K562 (cell line): Measurements from ENCODE around the gene ARHGEF4. TPM values are rescaled to one million over a fixed set of nuclear protein-coding genes. Genes with fewer than 3 reads are reported as not detected.

Experiments used
- ATAC-seq: fragments of 200-7000 bp; cut with Tn5 transposase; 3 replicates; pipeline ENCODE4 v1.9.1; 2020; ENCODE audit warnings: moderate library complexity
- BruUV-seq: library from RNA; stranded (reverse); fragments of 400-500 nt; replicated peaks from 2 replicates; lab custom pipeline; 2021; lab: Mats Ljungman, UMichigan
- CTCF ChIA-PET: fragments of 300-600 bp; formaldehyde crosslinking; extraction: SDS; loops from one replicate; lab custom pipeline; 2021; ENCODE audit warnings: low intra/inter-chr PET ratio; lab: Yijun Ruan, JAX
- POLR2A ChIA-PET: fragments of 300-600, 350-650 bp; sonication (Branson Sonifier 250); formaldehyde crosslinking; extraction: SDS; loops from one replicate; lab custom pipeline; 2021; ENCODE audit warnings: antibody characterized with exemption, inconsistent platforms; lab: Yijun Ruan, JAX
- DNase-seq, 4 experiments: peaks; one replicate each; pipeline versions ENCODE4 v3.0.0 to v3.0.0-alpha.2; 2011 to 2018; ENCODE audit warnings: low spot score in 3 of 4, mixed read lengths in 3 of 4; ENCODE audit errors: extremely low read depth in 1 of 4
- FAIRE-seq: peaks from 2 replicates; lab custom pipeline; 2011; peaks lifted over from hg19 to GRCh38; lab: Jason Lieb, UNC
- H2AFZ ChIP-seq: 2 replicates; pipeline ENCODE4 v1.6.0; 2011; ENCODE audit warnings: low read depth, low read length, control low read depth, inconsistent platforms
- H3K27ac ChIP-seq: fragments of 200-600 bp; 3 replicates; pipeline ENCODE4 v1.8.0; 2011; ENCODE audit warnings: low read depth, mild to moderate bottlenecking, control low read depth, inconsistent platforms, low read length, moderate library complexity, mixed read lengths; ENCODE audit errors: extremely low read depth
- H3K27me3 ChIP-seq, 2 experiments: fragments of 300-600 bp in 1 of 2; 2 replicates in 1 of 2; 3 replicates in 1 of 2; pipeline versions ENCODE4 v1.6.0 to v1.8.0; 2011; ENCODE audit warnings: inconsistent platforms in 2 of 2, low read length in 2 of 2, mild to moderate bottlenecking in 1 of 2, mixed read lengths in 1 of 2, moderate library complexity in 1 of 2; ENCODE audit not compliant: control insufficient read depth in 2 of 2, insufficient read depth in 2 of 2
- H3K36me3 ChIP-seq: fragments of 300-600 bp; 3 replicates; pipeline ENCODE4 v1.8.0; 2011; ENCODE audit warnings: mild to moderate bottlenecking, low read length, inconsistent platforms; ENCODE audit not compliant: control insufficient read depth, insufficient read depth
- H3K4me1 ChIP-seq, 2 experiments: fragments of 200-600 bp in 1 of 2; replicated peaks in 1 of 2; 2 replicates in 1 of 2; 3 replicates in 1 of 2; pipeline versions ENCODE4 v1.5.1 to v1.8.0; 2011; ENCODE audit warnings: inconsistent platforms in 2 of 2, low read length in 2 of 2, mild to moderate bottlenecking in 1 of 2, mixed read lengths in 1 of 2, moderate library complexity in 1 of 2; ENCODE audit not compliant: control insufficient read depth in 2 of 2, insufficient read depth in 2 of 2
- H3K4me2 ChIP-seq: 2 replicates; pipeline ENCODE4 v1.6.1; 2011; ENCODE audit warnings: low read length, control low read depth, inconsistent platforms, mixed read lengths; ENCODE audit not compliant: insufficient read depth
- H3K4me3 ChIP-seq: fragments of 200-600 bp; sonication (generic), shearing (Covaris generic); 2 replicates; pipeline ENCODE4 v1.5.1; 2016; ENCODE audit warnings: control low read depth, inconsistent platforms
- H3K79me2 ChIP-seq: fragments of 200-600 bp; 3 replicates; pipeline ENCODE4 v1.8.0; 2011; ENCODE audit warnings: low read length, inconsistent platforms; ENCODE audit not compliant: control insufficient read depth, insufficient read depth
- H3K9ac ChIP-seq, 2 experiments: 2 replicates each; pipeline versions ENCODE4 v1.6.0 to v1.6.1; 2011; ENCODE audit warnings: low read depth in 2 of 2, low read length in 2 of 2, control low read depth in 1 of 2, inconsistent platforms in 1 of 2, mild to moderate bottlenecking in 1 of 2, mixed read lengths in 1 of 2; ENCODE audit not compliant: insufficient read depth in 1 of 2
- H3K9me1 ChIP-seq: one replicate; pipeline ENCODE4 v1.6.0; 2011; ENCODE audit warnings: inconsistent platforms, mild to moderate bottlenecking, low read length, moderate library complexity; ENCODE audit not compliant: control insufficient read depth, insufficient read depth
- H3K9me3 ChIP-seq: replicated peaks from 2 replicates; pipeline ENCODE4 v1.5.1; 2011; ENCODE audit warnings: low read depth, low read length, inconsistent platforms; ENCODE audit not compliant: control insufficient read depth, insufficient read depth
- H4K20me1 ChIP-seq: replicated peaks from 2 replicates; pipeline ENCODE4 v1.6.1; 2011; ENCODE audit warnings: low read length, inconsistent platforms, mixed read lengths; ENCODE audit not compliant: control insufficient read depth, insufficient read depth
- MBD2 ChIP-seq: sonication (generic); IDR thresholded peaks from 2 replicates; pipeline ENCODE4 v1.6.1; 2016; ENCODE audit warnings: low read depth, borderline replicate concordance
- NR3C1 ChIP-seq: sonication (generic); formaldehyde crosslinking; IDR thresholded peaks from 2 replicates; pipeline ENCODE4 v1.8.1; 2022; ENCODE audit warnings: missing genetic modification reagents
- POLR2G ChIP-seq: fragments of 200-400 bp; formaldehyde crosslinking; IDR thresholded peaks from 2 replicates; pipeline ENCODE4 v1.6.1; 2017; ENCODE audit warnings: low read depth, mild to moderate bottlenecking, antibody characterized with exemption, low read length, moderate library complexity
- SRSF7 ChIP-seq: fragments of 200-400 bp; formaldehyde crosslinking; optimal IDR thresholded peaks from 2 replicates; pipeline ENCODE3; 2017; ENCODE audit warnings: mild to moderate bottlenecking, low read depth, low read length
- WGBS: fragments of 100-300 bp; shearing (Covaris generic); methylation state at CpG from one replicate; pipeline ENCODE4 v1.1.6; 2016; ENCODE audit warnings: low coverage, mixed read lengths; ENCODE audit not compliant: insufficient coverage; ENCODE audit errors: missing lambda C conversion rate; 5-methylcytosine and 5-hydroxymethylcytosine counted together
- in situ Hi-C: fragments of 300-500 bp; cut with MboI; formaldehyde crosslinking; loops from 4 replicates; pipeline ENCODE4 v1.15.0; 2018; ENCODE audit warnings: inconsistent platforms, mixed read lengths
- intact Hi-C: fragments of 100-400 bp; cut with micrococcal nuclease; formaldehyde crosslinking; loops from 2 replicates; pipeline ENCODE4 v1.14.2; 2022
- polyA plus RNA-seq, 8 experiments: library from polyadenylated mRNA; depleted of rRNA in 4 of 8; stranded (reverse) in 5 of 8; unstranded in 3 of 8; fragments of >200 nt; fragmentation: Nextera tagmentation in 2 of 8; fragmentation: Illumina TruSeq in 1 of 8; extraction: Ambion mirVana in 2 of 8; extraction: Trizol in 1 of 8; gene quantifications; 2 replicates each; pipeline versions ENCODE4 v1.2.1 to v1.2.3, GENCODE V29; 2011 to 2014; ENCODE audit warnings: inconsistent platforms in 1 of 8, missing spikeins in 1 of 8
- total RNA-seq, 7 experiments: library from RNA; depleted of rRNA in 6 of 7; stranded (reverse); fragments of >200 nt in 6 of 7; fragmentation: Illumina TruSeq in 2 of 7; extraction: Trizol in 2 of 7; gene quantifications; 2 replicates each; pipeline versions ENCODE4 v1.2.1 to v1.2.3, GENCODE V29; 2011 to 2021; ENCODE audit warnings: low replicate concordance in 1 of 7

Gene ARHGEF4
- total and polyA plus RNA-seq, 9 of the 15 experiments (the other 6 are each of a cell fraction or from before 2014, with no cell fraction given): not detected

DNA sequence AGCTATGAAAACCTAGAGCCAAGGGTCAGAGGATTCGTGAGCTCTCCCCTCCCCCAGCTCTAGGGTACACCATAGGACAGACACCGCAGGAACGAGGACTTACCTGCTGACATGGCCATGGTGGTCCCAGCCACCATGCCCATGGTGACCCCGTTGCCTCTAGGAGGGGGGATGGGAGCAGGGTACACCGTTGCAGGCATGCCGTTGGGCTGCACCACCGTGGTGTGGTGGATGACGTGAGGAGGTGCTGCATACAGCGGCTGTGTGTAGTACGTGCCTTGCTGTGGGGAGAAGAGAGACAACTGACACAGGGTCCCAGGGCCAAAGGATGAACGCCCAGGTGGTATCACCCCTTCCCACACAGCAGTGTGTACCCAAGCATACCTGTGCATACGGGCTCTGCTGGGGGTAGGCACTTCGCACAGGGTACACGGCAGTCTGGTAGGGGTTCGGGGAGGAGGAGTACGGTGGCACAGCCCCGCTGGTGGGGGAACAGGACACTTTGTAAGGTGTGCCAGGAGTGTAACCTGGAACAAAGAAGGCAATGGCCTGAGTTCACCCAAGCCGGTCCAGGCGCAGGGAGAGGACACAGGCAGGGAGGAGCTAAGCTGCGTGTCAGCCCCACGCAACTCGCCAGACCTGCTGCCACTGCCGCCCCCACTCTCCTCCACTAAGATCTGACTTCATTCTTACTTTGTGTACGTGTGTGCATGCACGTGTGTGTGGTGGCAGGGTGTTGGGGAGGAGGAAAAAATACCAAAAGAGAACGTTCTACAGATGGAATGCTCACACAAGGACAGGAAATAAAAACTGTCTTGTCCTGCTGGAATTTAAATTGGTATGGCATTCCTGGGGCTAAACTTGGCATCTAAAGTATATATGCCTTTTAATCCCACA lies 218.7 kb downstream of the ARHGEF4 start:
- H3K27ac ChIP-seq: no peak overlapping the region
- H3K9me3 ChIP-seq: no peaks in the 10 kb centered on the region
- no peaks in the 10 kb centered on the region; a peak in 1 of 5 replicates for H3K4me1 ChIP-seq
- peaks cover 46% of the 10 kb centered on the region for H3K79me2 ChIP-seq
- ChIA-PET POLR2A (interaction anchor here (1.0 kb wide), 1 partner anchor 13 kb away, joined by 4 read pairs; no protein-coding TSS in a partner anchor), CTCF (no interaction called here)
- no peak for DNase-seq
- BruUV-seq: no TSS peak
- intact Hi-C loops: no loop called here
- TF ChIP-seq SRSF7 (no peak), NR3C1 (CRISPR knock-in tag) (no peak), POLR2G (0 out of 2 replicates have a peak, but pooled peaks have one; percentile 26), MBD2 (no peak)
- no peak overlapping the region for H3K4me2 ChIP-seq
- in situ Hi-C loops: no loop called here
- H3K36me3 ChIP-seq: peaks cover 90% of the 10 kb centered on the region
- WGBS: 94% methylated on average over 24 of the region's 26 CpGs
- FAIRE-seq: no peak
- H3K9ac ChIP-seq: peak overlapping the region in 1 of 2 experiments; percentile 4; a peak in 1 of 4 replicates
- no peaks in the 10 kb centered on the region for H3K9me1 ChIP-seq
- H4K20me1 ChIP-seq: peaks cover 20% of the 10 kb centered on the region; the same call in 1 of the 2 replicates
- no peak for ATAC-seq
- H3K4me3 ChIP-seq: no peak overlapping the region
- H3K27me3 ChIP-seq: no peaks in the 10 kb centered on the region
- no peak overlapping the region for H2AFZ ChIP-seq
